Thymus (tissue), 11 donors: ENCODE results near the gene SRA1. TPM values are rescaled to one million over a fixed set of nuclear protein-coding genes. Genes with fewer than 3 reads are reported as not detected.
A peak's percentile ranks its signal among the peaks of the same experiment; 100 is the strongest.

Experiments
- DNase-seq, 9 donors: peaks; one replicate each; pipeline ENCODE4 v3.0.0-alpha.2; 2013; ENCODE audit warnings: low spot score in 9 of 9, low read depth in 6 of 9, missing footprints in 1 of 9
- H3K27ac ChIP-seq, 2 donors: one replicate each; pipeline ENCODE4 v1.5.1; 2013; ENCODE audit warnings: control low read depth in 1 of 2, low read depth in 1 of 2, low read length in 1 of 2, mild to moderate bottlenecking in 1 of 2, moderate library complexity in 1 of 2
- H3K27me3 ChIP-seq, 2 donors: one replicate each; pipeline ENCODE4 v1.5.1; 2013; ENCODE audit warnings: low read length in 1 of 2; ENCODE audit not compliant: control insufficient read depth in 2 of 2, insufficient read depth in 1 of 2
- H3K36me3 ChIP-seq, 2 donors: one replicate each; pipeline ENCODE4 v1.5.1; 2013; ENCODE audit warnings: low read length in 1 of 2, mild to moderate bottlenecking in 1 of 2, moderate library complexity in 1 of 2; ENCODE audit not compliant: control insufficient read depth in 2 of 2, insufficient read depth in 2 of 2
- H3K4me1 ChIP-seq, 2 donors: one replicate each; pipeline ENCODE4 v1.5.1; 2013; ENCODE audit warnings: low read length in 2 of 2; ENCODE audit not compliant: control insufficient read depth in 2 of 2, insufficient read depth in 2 of 2
- H3K4me3 ChIP-seq, 2 donors: one replicate each; pipeline ENCODE4 v1.5.1; 2013; ENCODE audit warnings: low read length in 2 of 2, control low read depth in 1 of 2, mild to moderate bottlenecking in 1 of 2
- H3K9me3 ChIP-seq, 2 donors: one replicate each; pipeline ENCODE4 v1.5.1; 2013; ENCODE audit warnings: low read length in 1 of 2, mild to moderate bottlenecking in 1 of 2; ENCODE audit not compliant: control insufficient read depth in 2 of 2, insufficient read depth in 1 of 2
- WGBS: extraction: QIAGEN DNeasy Blood & Tissue Kit; methylation state at CpG from one replicate; pipeline ENCODE4 v1.1.7; 2013; 5-methylcytosine and 5-hydroxymethylcytosine counted together
- polyA plus RNA-seq: library from polyadenylated mRNA; stranded (reverse); fragments of 200-250 nt; gene quantifications from one replicate; pipeline ENCODE4 v1.2.3, GENCODE V29; 2013
- total RNA-seq: library from RNA; stranded (reverse); fragments of 120-200 nt; gene quantifications from one replicate; pipeline ENCODE4 v1.2.4, GENCODE V29; 2013
- donor health status: healthy.

The SRA1 gene
- total and polyA plus RNA-seq, 2 donors: 29.7 to 46.3 TPM

GRCh38 chr5:140567871-140568270 is 10.6 kb upstream of the SRA1 start:
- Histone ChIP-seq H3K4me3 (no peak overlapping the region), H3K4me1 (peaks cover 20 to 22% of the 10 kb centered on the region in 2 donors), H3K27ac (no peak overlapping the region), H3K27me3 (no peaks in the 10 kb centered on the region), H3K9me3 (no peaks in the 10 kb centered on the region), H3K36me3 (peaks cover 24 to 31% of the 10 kb centered on the region in 2 donors)
- no peak for DNase-seq
- WGBS: 98% methylated on average over 13 of the region's 13 CpGs

GRCh38 chr5:140567136-140567818 is 10.0 kb upstream of the SRA1 start:
- DNase-seq: no peak
- H3K4me1 ChIP-seq: peaks cover 20 to 22% of the 10 kb centered on the region in 2 donors
- H3K27ac ChIP-seq: no peak overlapping the region
- peaks cover 24 to 31% of the 10 kb centered on the region in 2 donors for H3K36me3 ChIP-seq
- no peak overlapping the region for H3K4me3 ChIP-seq
- 98% methylated on average over 22 of the region's 22 CpGs for WGBS
- H3K27me3 ChIP-seq: no peaks in the 10 kb centered on the region
- no peaks in the 10 kb centered on the region for H3K9me3 ChIP-seq

DNA sequence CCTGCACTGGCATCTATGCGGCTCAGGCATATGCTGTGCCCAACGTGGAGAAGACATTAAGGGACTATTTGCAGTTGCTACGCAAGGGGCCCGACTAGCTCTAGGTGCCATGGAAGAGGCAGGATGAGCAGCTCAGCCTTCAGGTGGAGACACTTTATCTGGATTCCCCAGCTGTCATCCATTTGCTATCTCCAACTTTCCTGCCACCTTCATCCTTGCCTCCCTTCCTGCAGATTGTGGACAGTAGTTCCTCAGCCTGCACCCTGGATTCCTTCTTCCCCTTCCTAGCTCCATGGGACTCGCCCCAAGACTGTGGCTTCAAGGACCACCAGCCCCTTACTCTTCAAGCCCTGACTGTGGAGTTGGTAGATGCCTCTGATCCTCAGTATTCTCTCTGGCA is 9.4 kb upstream of the SRA1 start:
- 97% methylated on average over 5 of the region's 5 CpGs for WGBS
- Histone ChIP-seq H3K27me3 (no peaks in the 10 kb centered on the region), H3K36me3 (peaks cover 24 to 35% of the 10 kb centered on the region in 2 donors), H3K4me3 (no peak overlapping the region), H3K9me3 (no peaks in the 10 kb centered on the region), H3K4me1 (peaks cover 20 to 22% of the 10 kb centered on the region in 2 donors), H3K27ac (no peak overlapping the region)
- no peak for DNase-seq

DNA sequence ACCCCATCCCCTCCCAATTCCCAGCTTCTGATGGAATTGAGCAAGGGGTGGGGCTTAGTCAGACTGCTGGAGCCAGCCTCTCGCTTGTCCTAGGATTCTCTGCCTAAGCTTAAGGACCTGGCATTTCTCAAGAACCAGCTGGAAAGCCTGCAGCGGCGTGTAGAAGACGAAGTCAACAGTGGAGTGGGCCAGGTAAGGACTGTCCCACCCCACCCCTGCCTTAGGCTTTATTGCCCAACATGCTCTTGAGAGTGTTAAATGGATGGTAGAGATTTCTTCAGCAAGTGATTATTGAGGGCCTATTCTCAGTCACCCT is 8.5 kb upstream of the SRA1 start:
- Histone ChIP-seq H3K27ac (no peak overlapping the region), H3K27me3 (no peaks in the 10 kb centered on the region), H3K36me3 (peaks cover 24 to 40% of the 10 kb centered on the region in 2 donors), H3K9me3 (no peaks in the 10 kb centered on the region), H3K4me3 (peak overlapping the region in 1 of 2 donors; percentile 89), H3K4me1 (peaks cover 20 to 22% of the 10 kb centered on the region in 2 donors)
- no peak for DNase-seq
- 95% methylated on average over 4 of the region's 4 CpGs for WGBS

DNA sequence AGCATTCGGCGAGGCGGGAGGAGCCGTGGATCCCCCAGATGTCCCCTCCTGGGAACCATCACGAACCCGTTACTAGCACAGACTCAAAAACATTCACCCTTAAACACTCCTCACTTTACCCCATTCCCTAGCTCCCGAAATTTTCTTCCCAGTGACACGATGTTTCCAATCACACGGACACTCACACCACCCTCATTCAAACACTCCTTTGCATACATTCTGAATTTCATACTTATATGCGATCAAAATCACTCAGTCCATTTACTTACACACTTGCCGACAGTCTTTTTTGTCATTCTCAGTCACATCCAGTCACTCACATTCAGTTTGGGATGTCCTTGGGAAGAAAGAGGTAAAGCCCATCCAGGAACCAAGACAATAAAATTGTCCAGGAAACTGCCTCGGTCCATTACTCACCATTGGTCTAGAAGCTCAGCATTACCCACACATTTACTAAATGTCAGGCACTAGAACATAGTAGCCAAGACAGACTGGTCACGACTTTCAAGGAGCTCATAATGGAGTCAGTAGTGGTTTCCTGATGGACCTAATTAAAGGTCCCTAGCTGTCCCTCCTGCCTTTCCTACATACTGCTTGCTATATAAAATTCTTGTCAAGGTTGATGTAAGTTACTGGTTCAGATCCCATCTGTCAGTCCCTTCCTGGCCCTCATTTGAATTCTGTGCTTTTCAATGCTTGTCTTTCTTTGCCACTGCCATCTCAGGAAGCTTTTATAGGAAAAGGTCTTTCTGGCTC is 7.9 kb upstream of the SRA1 start:
- 10% methylated on average over 13 of the region's 13 CpGs for WGBS
- no peak for DNase-seq
- Histone ChIP-seq H3K27me3 (no peaks in the 10 kb centered on the region), H3K36me3 (peaks cover 21 to 36% of the 10 kb centered on the region in 2 donors), H3K4me1 (peaks cover 20 to 22% of the 10 kb centered on the region in 2 donors), H3K4me3 (peak overlapping the region; percentile 69 to 89), H3K27ac (peak overlapping the region; percentile 67 to 92), H3K9me3 (no peaks in the 10 kb centered on the region)

DNA sequence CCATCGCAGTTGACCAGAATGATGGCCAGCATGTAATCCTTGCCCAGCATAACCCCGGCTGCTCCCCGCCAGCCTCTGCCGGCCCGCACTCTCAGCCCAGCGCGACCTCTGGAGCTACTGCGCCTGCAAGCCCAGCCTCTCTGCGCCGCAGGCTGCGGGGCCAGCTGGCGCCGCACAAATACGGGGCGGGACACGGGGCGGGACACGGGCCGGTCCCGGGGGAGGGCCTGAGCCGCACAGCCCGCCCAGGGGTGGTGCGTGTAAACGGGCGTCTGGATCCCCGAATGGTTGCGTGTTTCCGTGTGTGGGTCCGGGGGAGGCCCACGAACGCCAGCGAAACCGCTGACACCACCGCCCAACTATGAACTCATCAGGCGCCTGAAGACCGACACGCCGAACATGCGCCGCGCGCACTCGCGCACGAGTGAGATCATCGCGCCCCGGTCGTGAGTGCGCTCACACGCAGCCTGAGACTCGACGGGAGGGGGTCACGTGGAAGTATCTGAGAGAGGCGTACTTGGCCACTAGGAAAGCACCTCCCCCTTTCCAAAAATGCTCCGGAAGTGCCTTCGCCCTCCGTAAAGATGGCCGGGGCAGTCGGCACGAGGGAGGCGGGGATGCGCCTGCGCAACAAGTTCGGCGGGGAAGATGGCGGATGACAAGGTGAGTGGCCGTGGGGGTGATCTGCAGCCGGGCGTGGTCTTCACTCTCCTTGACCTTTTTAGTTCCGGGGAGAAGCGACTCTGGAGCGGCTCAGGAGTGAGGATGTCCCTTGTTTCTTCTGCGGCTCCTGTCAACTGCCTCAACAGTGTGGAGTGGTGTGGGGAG is 7.1 kb upstream of the SRA1 start, which contains the start of the genes APBB3 and SLC35A4:
APBB3 (minus strand) TSS at position 403 of the 828 bp plus-strand sequence; CDS start at position 50, 353 bp downstream.
SLC35A4 (plus strand) TSS at position 633 of the 828 bp plus-strand sequence. CDS start 2,342 bp downstream, outside the sequence.
- H3K4me1 ChIP-seq: peaks cover 20 to 22% of the 10 kb centered on the region in 2 donors
- no peaks in the 10 kb centered on the region for H3K27me3 ChIP-seq
- peaks cover 19 to 39% of the 10 kb centered on the region in 2 donors for H3K36me3 ChIP-seq
- H3K9me3 ChIP-seq: no peaks in the 10 kb centered on the region
- under 1% methylated on average over 74 of the region's 74 CpGs for WGBS
- peak; percentile 89 to 98 (median 95) for DNase-seq
- H3K4me3 ChIP-seq: peak within 1 kb of the TSS; percentile 69 to 89
- H3K27ac ChIP-seq: peak within 1 kb of the TSS; percentile 89 to 92

- Histone ChIP-seq H3K4me3 (peak overlapping the region; percentile 69 to 89), H3K27ac (peak overlapping the region; percentile 89 to 92), H3K4me1 (peaks cover 20 to 22% of the 10 kb centered on the region in 2 donors), H3K9me3 (no peaks in the 10 kb centered on the region), H3K27me3 (no peaks in the 10 kb centered on the region), H3K36me3 (peaks cover 19 to 38% of the 10 kb centered on the region in 2 donors)
- DNase-seq: no peak
- 86% methylated on average over 8 of the region's 8 CpGs for WGBS
These were observed 6.3 kb upstream of the SRA1 start for GRCh38 chr5:140563596-140563995.

- no peak overlapping the region for H3K4me3 ChIP-seq
- over 99% methylated on average over 10 of the region's 10 CpGs for WGBS
- no peaks in the 10 kb centered on the region for H3K27me3 ChIP-seq
- peaks cover 7 to 22% of the 10 kb centered on the region in 2 donors for H3K36me3 ChIP-seq
- H3K4me1 ChIP-seq: peaks cover 21 to 23% of the 10 kb centered on the region in 2 donors
- H3K9me3 ChIP-seq: no peaks in the 10 kb centered on the region
- DNase-seq: no peak
- H3K27ac ChIP-seq: no peak overlapping the region
These were observed 4.7 kb upstream of the SRA1 start for GRCh38 chr5:140561753-140562523.
